HG03280 (cell line): ENCODE measurements around the gene DCLK1.
"Not testable (repeated sequence)": the region's sequence is repeated elsewhere in the genome, so short reads cannot be mapped to it uniquely, and the experiment has no call there.

Source experiments
- ATAC-seq: cut with Tn5 transposase; IDR thresholded peaks from one replicate; pipeline ENCODE4 v1.9.1; 2021; ENCODE audit warnings: mild to moderate bottlenecking, moderate library complexity; ENCODE audit not compliant: unreplicated experiment

DCLK1 gene

DNA sequence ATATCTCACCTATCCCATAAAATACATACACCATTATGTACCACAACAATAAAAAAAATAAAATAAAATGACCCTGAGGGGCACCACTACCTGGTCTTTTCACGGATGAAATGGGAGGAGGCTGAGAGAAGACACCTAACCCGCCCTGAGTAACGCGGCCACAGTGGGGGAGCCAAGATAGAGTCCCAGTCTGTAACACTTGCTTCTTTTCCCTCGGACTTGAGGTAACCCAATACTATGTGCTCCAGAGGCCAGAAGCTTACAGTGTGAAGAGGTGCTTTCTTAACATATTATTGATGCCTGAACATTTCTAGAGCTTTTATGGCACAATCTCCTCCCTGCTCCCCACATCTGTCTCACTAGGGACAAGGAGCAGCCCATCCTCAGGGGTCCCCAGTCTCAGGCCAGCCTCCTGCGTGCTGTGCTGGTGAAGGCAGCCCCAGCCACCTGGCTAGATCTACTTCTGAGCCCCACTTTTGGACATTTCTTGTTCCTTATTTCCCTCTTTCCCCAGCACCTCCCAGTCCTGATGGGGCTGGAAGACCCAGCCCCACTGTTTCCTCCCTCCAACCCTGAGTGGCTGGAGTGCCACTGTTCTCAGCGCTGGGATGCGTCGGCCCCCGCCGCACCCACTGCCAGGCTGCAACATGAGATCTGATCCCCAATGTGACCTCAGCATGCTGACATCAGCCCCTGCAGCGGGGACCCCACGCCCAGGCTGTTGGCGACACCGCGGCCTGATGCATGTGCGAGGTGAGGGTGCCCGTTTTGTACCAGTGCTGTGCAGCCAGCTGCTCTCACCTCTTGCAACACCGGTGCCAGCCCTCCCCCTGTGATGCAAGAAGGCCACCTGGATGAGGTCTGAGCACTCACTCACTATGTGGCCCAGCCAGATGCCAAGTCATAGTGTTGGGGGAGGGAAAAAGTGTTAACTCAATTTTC, 143.3 kb downstream of the DCLK1 start:
- ATAC-seq, result no peak

DNA sequence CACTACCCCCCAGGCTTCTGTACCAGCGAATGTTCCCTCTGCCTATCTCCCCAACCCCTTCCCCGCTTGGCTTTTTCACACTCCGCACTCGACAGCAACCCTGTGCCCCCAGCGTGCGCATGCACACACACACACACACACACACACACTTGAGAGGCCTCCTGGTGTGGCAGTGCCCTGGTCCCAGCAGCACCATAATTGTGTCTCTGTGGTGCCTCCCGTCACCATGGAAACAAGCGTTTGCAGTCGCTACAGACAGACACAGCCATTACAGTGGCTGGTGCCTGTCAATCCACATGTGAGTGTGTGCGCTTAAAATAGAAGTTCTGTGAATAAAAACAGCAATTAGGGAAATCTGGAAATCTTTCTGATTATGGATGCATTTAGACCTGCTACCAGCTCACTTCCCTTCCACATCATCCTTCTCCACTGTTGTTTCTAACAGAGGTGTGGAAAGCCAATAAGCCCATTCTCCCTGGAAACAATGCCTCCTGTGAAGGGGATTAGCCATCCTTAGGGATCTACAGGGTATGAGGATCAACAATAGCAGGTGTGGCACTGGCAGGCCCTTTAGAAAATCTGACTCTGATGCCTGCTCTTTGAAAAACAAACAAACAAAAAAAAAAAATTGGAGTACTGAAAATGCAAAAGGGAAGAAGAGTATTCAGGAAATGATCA, 146.3 kb downstream of the DCLK1 start:
- no peak for ATAC-seq

DNA sequence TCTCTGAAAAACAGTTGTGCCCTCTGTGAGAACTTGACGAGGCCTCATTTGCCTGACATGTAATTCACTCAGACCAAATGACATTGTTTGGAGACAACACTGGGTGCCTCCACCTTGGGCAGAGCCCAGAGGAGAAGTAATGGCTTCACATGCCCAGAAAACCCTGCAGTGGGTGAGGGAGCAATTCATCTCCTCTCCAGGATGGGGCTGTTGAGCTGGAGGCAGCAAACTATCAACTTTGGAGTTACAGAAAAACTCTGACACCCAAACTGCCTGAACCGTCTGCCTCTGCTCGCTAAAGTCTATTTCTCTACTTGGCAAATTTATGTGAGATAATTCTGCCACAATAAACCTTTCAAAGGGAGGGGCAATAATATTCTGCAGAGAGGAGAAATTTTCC, 146.9 kb downstream of the DCLK1 start:
- ATAC-seq, result no peak

DNA sequence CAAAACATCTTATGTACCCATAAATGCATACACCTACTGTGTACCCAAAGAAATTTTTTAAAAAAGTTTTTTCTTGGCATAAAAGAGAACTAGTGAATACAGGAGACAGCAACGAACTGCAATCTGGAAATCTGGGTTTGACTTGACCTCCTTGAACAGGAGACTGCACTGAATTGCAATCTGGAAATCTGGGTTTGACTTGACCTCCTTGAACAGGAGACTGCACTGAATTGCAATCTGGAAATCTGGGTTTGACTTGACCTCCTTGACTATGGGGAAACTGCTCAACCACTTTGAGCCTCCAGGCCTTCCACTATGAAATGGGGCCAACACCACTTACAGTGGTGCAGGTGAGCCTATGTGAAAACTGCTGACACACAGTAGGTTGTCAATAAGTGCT, 147.5 kb downstream of the DCLK1 start:
- not testable (repeated sequence) for ATAC-seq

DNA sequence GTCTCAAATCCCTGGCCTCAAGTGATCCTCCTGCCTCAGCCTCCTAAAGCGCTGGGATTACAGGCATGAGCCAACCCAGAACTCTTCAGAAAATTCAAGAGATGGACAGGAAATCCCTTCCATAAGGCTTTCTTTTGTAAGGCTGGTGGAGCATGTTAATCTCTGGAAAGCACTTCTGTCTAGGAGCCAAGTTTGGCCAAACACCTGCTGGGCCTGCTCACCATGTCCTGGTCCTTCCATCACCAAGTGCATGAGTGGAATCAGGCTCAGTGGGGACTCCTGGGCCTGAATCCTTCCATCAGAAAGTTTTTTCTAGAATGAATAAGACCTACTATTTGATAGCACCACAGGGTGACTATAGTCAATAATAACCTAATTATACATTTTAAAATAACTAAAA, 148.0 kb downstream of the DCLK1 start:
- no peak for ATAC-seq

DNA sequence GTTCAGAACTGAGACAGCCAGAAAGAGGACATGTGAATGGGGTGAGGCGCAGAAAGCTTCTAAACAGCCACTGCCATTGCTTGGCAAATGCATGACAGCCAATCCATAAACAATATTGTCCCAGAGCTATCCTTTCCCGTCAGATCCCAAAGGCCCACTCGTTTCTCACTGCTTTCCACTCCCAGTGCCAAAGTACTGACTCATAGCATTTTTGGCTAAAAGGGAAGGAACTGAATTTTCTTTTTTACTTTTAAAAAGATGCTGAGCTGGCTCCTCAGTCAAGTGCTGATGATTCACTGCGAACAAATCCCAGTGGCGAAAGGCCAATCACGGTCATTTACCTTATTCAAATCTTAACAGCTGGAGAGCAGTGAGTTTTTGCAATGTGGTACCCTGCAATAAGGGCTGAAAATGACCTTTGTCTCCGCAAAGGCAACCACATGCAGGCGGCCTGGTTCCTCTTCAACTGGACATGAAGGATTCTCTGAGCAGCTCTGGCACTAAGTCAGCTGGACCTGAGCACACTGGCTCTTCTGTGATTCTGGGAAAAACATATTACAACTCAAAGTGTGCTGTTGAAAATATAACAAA, 151.7 kb downstream of the DCLK1 start:
- ATAC-seq, result no peak

DNA sequence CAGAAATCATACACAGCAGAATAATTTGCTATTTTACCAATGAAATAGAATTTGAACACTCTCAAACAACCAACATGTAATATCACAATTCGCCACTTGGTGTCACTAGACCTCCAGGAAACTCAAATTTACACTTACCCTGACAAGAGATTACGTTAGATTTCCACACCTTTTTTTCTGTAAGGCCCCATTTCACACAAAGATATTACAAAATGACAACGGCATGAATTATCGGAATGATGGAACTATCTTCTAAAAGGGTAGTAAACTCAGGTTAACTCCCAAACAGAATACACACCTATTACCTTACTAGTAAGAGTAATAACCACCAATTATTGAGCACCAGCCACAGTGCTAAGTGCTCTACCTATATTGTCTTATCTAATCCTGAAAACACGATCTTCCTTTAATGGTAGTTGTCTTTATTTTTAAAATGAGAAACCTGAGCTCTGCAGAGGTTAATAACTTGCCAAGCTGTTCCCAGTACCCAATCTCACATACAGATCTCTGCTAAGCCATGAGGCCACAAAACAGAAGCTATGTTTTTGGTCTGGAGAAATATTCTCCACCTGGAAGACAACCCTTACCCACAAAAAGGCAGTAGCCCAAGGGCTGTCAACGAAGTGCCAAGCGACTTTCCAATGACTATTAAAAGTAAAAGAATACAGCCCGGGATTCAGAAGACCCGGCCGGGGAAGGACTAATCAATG, 152.4 kb downstream of the DCLK1 start:
- no peak for ATAC-seq

DNA sequence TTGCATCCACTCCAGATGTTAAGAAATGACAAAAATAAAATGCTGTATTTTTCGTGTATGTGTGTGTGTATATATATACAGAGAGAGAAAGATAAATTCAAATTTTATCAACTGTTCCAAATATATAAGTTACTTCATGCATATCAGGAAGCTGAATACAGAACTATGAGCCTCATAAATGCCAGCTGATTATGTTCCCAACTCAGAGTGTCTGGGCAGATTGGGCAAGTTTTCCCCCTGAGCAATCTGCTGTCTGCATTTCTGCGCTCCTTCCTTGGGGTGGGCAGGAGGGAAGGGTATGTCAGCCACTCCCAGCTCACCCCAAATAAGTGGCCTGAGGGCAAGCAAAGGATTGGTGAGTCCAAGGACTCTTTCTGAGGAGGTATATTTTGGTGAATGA, 154.1 kb downstream of the DCLK1 start:
- ATAC-seq, result no peak

DNA sequence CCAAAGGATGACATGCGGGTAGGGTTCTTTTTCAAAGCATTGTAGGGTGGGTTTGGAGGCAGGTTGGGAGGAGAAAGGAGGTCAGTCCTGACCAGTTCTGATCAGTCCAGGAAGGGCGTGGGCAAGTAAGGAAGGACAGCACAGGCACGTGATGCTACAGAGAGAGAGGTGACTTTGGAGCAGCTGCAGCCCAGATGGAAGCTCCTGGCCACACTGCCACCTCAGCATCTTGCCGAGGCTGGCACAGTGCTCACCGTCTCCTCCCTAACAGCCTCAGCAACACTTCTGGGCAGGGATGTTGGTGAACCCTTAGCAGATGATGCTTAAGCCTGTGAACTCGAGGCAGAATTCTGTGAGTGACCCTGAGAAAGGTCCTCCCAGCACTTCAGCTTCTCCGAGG, 155.1 kb downstream of the DCLK1 start:
- no peak for ATAC-seq

DNA sequence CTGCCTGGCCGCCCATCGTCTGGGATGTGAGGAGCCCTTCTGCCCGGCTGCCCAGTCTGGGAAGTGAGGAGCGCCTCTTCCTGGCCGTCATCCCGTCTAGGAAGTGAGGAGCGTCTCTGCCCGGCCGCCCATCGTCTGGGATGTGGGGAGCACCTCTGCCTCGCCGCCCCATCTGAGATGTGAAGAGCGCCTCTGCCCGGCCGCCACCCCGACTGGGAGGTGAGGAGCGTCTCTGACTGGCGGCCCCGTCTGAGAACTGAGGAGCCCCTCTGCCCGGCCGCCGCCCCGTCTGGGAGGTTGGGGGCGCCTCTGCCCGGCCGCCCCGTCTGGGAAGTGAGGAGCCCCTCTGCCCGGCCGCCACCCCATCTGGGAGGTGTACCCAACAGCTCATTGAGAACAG, 164.2 kb downstream of the DCLK1 start:
- ATAC-seq, result not testable (repeated sequence)

DNA sequence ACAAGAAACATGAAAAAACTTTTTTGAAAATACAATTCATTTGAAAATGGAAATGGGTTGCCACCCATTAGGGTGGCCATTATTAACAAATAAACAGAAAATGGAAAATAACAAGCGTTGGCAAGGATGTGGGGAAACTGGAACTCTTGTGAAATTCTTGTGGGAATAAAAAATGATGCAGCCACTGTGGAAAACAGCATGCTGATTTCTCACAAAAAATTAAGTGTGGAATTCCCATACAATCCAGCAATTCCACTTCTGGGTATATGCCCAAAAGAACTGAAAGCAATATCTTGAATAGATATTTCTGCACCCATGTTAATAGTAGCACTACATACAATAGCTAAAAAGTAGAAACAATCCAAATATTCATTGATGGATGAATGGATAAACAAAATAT, 165.2 kb downstream of the DCLK1 start:
- ATAC-seq, result no peak

DNA sequence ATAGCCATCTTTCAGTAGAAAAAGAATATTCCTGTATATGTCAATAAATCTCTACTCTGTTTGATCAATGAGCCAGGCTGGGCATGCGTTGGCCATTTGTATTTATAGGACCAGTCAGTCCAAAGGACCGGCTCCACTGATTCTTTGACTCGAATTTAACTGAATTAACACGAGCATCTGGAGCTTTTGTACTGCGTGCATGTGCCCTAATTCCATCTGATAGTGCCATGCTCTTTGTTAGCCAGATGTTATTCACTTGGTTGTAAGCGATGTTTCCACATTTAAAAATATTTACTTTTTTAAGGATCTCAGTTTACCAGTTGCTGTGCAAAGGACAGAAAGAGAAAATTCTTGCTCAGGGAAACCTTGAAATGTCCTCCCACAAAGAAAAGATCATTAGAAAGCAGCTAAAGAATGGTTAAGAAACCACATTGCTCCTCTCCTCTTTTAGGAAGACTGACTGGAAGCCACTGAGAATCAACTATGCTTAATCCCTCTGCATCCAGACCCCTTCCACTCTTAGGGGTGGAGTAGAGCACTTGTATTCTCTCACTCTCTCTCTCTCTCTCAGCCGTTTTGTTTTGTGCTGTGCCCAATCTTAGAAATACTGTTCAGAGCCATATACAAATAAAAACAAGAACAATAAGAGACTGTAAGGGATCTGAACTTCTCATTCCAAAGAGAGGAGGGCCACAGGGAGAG, 165.8 kb downstream of the DCLK1 start:
- no peak for ATAC-seq

DNA sequence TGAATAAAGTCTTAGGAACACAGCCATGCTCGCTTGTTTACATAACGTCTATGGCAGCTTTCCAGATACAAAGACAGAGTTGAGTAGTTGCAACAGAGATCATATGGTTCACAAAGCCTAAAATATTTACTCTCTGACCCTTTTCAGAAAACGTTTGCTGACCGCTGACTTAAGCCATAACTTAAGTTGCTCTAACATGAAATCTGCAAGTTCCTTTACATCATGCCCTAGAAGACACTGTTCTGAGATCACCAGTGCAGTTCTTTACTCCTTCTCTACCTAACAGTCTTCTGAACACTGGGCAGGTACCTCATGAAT, 166.4 kb downstream of the DCLK1 start:
- ATAC-seq, result no peak

DNA sequence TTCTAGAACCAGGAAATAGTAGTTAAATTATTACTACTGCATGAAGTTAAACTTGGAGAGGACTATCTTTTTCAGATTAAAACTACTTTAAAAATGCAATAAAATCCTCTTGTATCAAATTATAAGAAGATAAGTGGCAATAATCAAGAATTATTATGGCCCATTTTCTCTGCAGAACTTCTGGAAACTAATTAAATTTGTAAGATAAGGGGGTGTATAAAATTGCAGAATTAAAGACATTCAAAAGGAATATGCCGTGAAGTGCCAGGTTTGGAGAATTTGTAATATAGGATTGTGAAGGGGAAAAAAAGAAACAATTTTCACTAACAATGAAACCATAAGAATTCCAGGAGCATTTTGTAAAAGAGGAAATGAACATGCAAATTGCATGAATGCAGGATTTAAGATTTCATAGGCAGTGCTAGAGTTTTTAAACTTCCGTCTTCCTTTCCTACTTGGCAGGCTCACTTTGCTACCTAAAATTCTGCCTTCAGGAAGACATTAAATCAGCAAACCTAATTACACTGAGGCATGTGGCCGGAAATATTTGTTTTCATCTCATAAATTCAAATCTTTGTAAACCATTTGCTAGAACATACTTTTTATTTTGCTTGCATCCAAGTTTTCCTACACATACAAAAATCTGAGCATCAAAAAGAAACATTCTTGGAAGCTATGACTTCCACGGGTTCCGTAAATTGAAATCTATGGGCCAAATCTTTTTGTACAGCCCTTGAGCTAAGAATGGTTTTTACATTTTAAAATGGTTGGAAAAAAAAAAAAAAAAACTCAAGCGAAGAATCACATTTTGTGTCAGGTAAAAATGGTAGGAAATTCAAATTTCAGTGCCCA, 166.9 kb downstream of the DCLK1 start:
- ATAC-seq, result no peak

DNA sequence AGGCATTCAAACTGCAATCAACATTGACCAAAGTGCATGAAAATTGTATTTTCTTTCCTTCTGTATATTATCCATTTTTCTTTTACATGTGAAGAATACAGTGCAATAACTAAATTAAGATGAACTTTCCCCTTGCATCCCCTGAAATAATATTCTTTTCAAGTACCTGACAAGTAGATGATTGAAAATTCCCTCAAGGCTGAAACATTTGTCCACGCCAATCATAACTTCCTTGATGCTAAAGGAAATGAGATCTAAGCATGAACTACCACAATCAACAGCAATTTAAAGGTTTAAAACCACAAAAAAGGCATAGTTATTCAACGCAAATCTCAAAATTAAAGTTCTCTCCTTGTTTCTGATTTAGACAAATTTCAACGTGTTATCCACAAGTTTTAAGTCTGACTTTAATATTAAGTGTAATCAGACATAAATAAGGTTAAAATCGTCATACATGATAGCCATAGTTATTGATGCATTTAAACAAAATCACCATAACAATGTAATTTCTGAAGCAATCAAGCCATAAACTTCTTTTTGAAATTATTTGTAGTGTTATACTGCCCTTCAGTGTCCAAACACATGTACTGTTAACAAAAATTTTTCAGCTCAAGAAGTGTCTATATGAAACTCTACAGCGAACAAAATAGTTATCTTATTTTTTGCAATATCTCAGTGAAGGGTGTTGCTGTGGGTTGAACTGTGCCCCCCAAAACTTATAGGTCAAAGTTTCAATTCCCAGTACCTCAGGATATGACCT, 169.5 kb downstream of the DCLK1 start:
- no peak for ATAC-seq

DNA sequence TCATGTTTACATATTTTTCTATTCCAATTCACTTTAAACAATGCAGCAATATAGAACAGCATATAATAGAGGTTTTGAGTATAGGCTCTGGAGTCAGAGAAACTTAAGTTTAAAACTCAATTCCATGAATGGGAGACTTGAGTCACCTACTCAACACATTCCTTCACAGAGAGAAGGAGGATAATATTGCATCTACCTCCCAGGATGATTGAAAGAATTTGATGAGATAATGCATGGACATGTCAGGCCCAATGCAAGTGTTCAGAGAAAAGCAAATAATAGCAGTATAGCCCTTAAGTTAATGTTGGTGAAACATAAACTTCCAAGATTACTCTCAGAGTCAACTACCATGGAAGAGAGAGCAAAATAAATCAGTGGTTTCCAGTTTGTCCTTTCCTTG, 170.2 kb downstream of the DCLK1 start:
- ATAC-seq, result no peak

DNA sequence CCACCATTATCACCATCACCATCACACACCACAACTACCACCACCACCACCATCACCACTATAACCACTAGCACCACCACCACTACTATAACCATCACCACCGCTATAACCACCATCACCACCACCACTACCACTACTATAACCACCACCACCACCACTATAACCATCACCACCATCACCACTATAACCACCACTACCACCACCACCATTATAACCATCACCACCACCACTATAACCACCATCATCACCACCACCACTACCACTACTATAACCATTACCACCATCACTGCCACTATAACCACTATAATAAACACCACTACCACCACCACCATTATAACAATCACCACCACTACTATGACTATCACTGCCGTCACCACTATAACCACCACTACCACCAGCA, 173.2 kb downstream of the DCLK1 start:
- ATAC-seq, result no peak

DNA sequence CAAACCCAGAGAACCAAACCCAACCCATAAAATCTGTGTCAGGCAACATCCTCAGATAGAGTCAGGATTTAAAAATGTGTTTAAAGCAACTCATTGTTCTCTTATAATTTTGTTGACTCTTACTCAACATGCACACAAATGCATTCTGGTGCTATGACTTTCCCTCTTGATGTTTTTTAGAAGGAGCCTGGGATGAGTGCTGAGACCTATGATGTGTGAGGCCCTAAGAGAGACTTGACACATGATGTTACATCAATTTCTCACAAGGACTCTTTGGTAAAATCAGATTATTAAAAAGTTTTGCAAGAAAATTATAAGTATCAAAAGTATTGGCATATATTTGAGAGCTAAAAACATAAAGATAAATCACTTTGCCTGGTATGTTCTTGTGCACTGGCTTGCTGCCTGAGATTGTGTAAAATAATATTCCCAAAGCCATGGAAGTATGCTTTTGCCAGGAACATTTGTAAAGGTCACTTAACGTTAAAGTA, 173.9 kb downstream of the DCLK1 start:
- no peak for ATAC-seq

DNA sequence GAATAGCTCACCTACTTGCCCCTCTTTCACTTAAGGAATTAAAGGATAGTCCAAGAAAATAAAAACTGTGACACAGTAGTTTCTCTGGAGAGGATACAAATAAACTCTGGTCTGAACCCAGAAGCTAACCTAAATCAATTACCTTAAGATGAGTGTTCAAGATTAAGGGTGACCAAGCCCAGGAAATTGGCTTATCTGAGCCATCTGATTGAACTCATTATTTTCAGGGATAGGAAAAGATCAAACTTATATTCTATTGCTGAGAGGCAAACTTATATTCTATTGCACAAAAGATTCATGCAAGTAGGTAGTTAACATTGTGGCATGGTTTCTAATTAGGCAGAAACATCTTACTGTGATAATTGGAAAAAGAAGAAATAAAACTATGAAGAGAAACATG, 175.1 kb downstream of the DCLK1 start:
- ATAC-seq, result no peak
